ENCODE measurements around the gene HIPK2. TPM values are rescaled to one million over a fixed set of nuclear protein-coding genes. Genes with fewer than 3 reads are reported as not detected.
A peak's percentile ranks its signal among the peaks of the same experiment; 100 is the strongest.
"Not testable (repeated sequence)": the region's sequence is repeated elsewhere in the genome, so short reads cannot be mapped to it uniquely, and the experiment has no call there.

HIPK2 gene
- total RNA-seq, 1 experiment from 2014 or later = 19.4 TPM

- in situ Hi-C loops (cut with HindIII; ENCODE audit: low pct_unique_long_range_greater_than_20kb, low sequenced_read_pairs) = no loop called here
- no peak for DNase-seq (ENCODE audit: low read depth)
Observed at GRCh38 chr7:139630643-139631519, 146.9 kb downstream of the HIPK2 start.

- no peak for DNase-seq (ENCODE audit: low read depth)
- in situ Hi-C loops (cut with HindIII; ENCODE audit: low pct_unique_long_range_greater_than_20kb, low sequenced_read_pairs) = no loop called here
Observed at GRCh38 chr7:139629392-139630082, 148.3 kb downstream of the HIPK2 start.

- no peak for DNase-seq (ENCODE audit: low read depth)
- in situ Hi-C loops (cut with HindIII; ENCODE audit: low pct_unique_long_range_greater_than_20kb, low sequenced_read_pairs) = no loop called here
Observed at GRCh38 chr7:139627831-139628230, 150.0 kb downstream of the HIPK2 start.

- in situ Hi-C loops (cut with HindIII; ENCODE audit: low pct_unique_long_range_greater_than_20kb, low sequenced_read_pairs) = no loop called here
- DNase-seq (ENCODE audit: low read depth) = no peak
Observed at GRCh38 chr7:139626817-139627216, 151.0 kb downstream of the HIPK2 start.

- no peak for DNase-seq (ENCODE audit: low read depth)
- in situ Hi-C loops (cut with HindIII; ENCODE audit: low pct_unique_long_range_greater_than_20kb, low sequenced_read_pairs) = no loop called here
Observed at GRCh38 chr7:139623518-139623917, 154.3 kb downstream of the HIPK2 start.

GRCh38 chr7:139620676-139621344 lies 157.0 kb downstream of the HIPK2 start:
- in situ Hi-C loops (cut with HindIII; ENCODE audit: low pct_unique_long_range_greater_than_20kb, low sequenced_read_pairs) = no loop called here
- DNase-seq (ENCODE audit: low read depth) = no peak

GRCh38 chr7:139619367-139619657 lies 158.5 kb downstream of the HIPK2 start:
- no peak for DNase-seq (ENCODE audit: low read depth)
- in situ Hi-C loops (cut with HindIII; ENCODE audit: low pct_unique_long_range_greater_than_20kb, low sequenced_read_pairs) = no loop called here

- DNase-seq (ENCODE audit: low read depth) = peak; percentile 18
- in situ Hi-C loops (cut with HindIII; ENCODE audit: low pct_unique_long_range_greater_than_20kb, low sequenced_read_pairs) = no loop called here
Observed at GRCh38 chr7:139618482-139619366, 159.1 kb downstream of the HIPK2 start.

GRCh38 chr7:139617074-139617473 lies 160.7 kb downstream of the HIPK2 start:
- DNase-seq (ENCODE audit: low read depth) = no peak
- in situ Hi-C loops (cut with HindIII; ENCODE audit: low pct_unique_long_range_greater_than_20kb, low sequenced_read_pairs) = no loop called here

- in situ Hi-C loops (cut with HindIII; ENCODE audit: low pct_unique_long_range_greater_than_20kb, low sequenced_read_pairs) = no loop called here
- DNase-seq (ENCODE audit: low read depth) = no peak
Observed at GRCh38 chr7:139614886-139615285, 162.9 kb downstream of the HIPK2 start.

- DNase-seq (ENCODE audit: low read depth) = no peak
- in situ Hi-C loops (cut with HindIII; ENCODE audit: low pct_unique_long_range_greater_than_20kb, low sequenced_read_pairs) = no loop called here
Observed at GRCh38 chr7:139613971-139614411, 163.8 kb downstream of the HIPK2 start.

- in situ Hi-C loops (cut with HindIII; ENCODE audit: low pct_unique_long_range_greater_than_20kb, low sequenced_read_pairs); DNase-seq (ENCODE audit: low read depth): not testable (repeated sequence)
Observed at GRCh38 chr7:139611556-139611955, 166.2 kb downstream of the HIPK2 start.

- in situ Hi-C loops (cut with HindIII; ENCODE audit: low pct_unique_long_range_greater_than_20kb, low sequenced_read_pairs) = no loop called here
- DNase-seq (ENCODE audit: low read depth) = no peak
Observed at GRCh38 chr7:139610595-139610994, 167.2 kb downstream of the HIPK2 start.

GRCh38 chr7:139603896-139604295 lies 173.9 kb downstream of the HIPK2 start:
- in situ Hi-C loops (cut with HindIII; ENCODE audit: low pct_unique_long_range_greater_than_20kb, low sequenced_read_pairs) = no loop called here
- DNase-seq (ENCODE audit: low read depth) = no peak

- in situ Hi-C loops (cut with HindIII; ENCODE audit: low pct_unique_long_range_greater_than_20kb, low sequenced_read_pairs) = no loop called here
- DNase-seq (ENCODE audit: low read depth) = no peak
Observed at GRCh38 chr7:139603282-139603681, 174.5 kb downstream of the HIPK2 start.

- DNase-seq (ENCODE audit: low read depth) = peak; percentile 35
- in situ Hi-C loops (cut with HindIII; ENCODE audit: low pct_unique_long_range_greater_than_20kb, low sequenced_read_pairs) = no loop called here
Observed at GRCh38 chr7:139602143-139602722, 175.6 kb downstream of the HIPK2 start.

GRCh38 chr7:139601176-139601575 lies 176.6 kb downstream of the HIPK2 start:
- DNase-seq (ENCODE audit: low read depth) = no peak
- in situ Hi-C loops (cut with HindIII; ENCODE audit: low pct_unique_long_range_greater_than_20kb, low sequenced_read_pairs) = no loop called here

GRCh38 chr7:139600306-139600705 lies 177.5 kb downstream of the HIPK2 start:
- in situ Hi-C loops (cut with HindIII; ENCODE audit: low pct_unique_long_range_greater_than_20kb, low sequenced_read_pairs) = no loop called here
- DNase-seq (ENCODE audit: low read depth) = no peak
